ENCODE data around the gene TSC22D3.

DNA sequence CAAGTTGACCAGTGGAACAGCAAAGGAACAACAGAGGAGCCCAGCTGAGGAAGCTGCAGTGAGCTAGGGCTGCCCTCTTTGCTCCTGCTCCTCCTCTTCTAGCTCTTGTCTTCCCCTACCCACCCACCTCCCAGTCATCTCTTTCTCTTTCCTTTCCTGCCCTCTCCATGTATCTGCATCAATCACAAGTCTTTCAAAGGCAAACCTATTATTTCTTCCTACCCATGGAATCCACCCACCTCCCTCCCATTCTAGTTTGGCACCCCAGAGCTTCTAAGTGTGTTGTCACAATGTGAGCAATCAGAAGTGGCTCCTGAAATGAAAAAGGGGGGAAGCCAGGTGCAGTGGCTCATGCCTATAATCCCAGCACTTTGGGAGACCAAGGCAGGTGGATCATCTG, 69.3 kb downstream of the TSC22D3 start:
- TF ChIP-seq, protein P1, sequence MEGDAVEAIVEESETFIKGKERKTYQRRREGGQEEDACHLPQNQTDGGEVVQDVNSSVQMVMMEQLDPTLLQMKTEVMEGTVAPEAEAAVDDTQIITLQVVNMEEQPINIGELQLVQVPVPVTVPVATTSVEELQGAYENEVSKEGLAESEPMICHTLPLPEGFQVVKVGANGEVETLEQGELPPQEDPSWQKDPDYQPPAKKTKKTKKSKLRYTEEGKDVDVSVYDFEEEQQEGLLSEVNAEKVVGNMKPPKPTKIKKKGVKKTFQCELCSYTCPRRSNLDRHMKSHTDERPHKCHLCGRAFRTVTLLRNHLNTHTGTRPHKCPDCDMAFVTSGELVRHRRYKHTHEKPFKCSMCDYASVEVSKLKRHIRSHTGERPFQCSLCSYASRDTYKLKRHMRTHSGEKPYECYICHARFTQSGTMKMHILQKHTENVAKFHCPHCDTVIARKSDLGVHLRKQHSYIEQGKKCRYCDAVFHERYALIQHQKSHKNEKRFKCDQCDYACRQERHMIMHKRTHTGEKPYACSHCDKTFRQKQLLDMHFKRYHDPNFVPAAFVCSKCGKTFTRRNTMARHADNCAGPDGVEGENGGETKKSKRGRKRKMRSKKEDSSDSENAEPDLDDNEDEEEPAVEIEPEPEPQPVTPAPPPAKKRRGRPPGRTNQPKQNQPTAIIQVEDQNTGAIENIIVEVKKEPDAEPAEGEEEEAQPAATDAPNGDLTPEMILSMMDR (conservative IDR thresholded peaks at IDR 0.05), result no peak
- TF ChIP-seq ZFX (IDR thresholded peaks at IDR 0.05), result no peak
